ENCODE measurements around the gene LENEP. TPM values are rescaled to one million over a fixed set of nuclear protein-coding genes. Genes with fewer than 3 reads are reported as not detected.

LENEP gene
- total RNA-seq, 1 donor from 2014 or later = 0.72 TPM

DNA sequence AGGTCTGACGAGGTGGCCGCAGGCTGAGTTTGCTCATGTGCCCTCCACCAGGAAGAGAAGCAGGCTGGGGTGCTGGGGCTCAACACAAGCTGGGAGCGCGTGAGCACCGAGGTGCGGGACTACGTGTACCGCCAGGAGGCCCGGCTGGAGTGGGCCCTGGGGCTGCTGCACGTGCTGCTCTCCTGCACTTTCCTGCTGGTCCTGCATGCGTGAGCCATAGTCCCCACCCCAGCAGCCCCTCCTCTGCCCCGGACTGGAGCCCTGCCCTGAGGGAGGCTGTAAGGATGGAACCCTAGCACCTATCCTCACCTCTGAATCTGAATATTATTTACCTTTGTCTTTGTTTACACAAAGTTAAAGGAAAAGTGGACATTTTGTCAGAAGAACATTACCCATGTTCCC lies 49.9 kb downstream of the LENEP start:
- TF ChIP-seq, protein P1, sequence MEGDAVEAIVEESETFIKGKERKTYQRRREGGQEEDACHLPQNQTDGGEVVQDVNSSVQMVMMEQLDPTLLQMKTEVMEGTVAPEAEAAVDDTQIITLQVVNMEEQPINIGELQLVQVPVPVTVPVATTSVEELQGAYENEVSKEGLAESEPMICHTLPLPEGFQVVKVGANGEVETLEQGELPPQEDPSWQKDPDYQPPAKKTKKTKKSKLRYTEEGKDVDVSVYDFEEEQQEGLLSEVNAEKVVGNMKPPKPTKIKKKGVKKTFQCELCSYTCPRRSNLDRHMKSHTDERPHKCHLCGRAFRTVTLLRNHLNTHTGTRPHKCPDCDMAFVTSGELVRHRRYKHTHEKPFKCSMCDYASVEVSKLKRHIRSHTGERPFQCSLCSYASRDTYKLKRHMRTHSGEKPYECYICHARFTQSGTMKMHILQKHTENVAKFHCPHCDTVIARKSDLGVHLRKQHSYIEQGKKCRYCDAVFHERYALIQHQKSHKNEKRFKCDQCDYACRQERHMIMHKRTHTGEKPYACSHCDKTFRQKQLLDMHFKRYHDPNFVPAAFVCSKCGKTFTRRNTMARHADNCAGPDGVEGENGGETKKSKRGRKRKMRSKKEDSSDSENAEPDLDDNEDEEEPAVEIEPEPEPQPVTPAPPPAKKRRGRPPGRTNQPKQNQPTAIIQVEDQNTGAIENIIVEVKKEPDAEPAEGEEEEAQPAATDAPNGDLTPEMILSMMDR (IDR thresholded peaks at IDR 0.05) = no peak
- H3K4me1 Mint-ChIP-seq (ENCODE audit: low read depth) = peaks cover 13% of the 10 kb centered on the region

DNA sequence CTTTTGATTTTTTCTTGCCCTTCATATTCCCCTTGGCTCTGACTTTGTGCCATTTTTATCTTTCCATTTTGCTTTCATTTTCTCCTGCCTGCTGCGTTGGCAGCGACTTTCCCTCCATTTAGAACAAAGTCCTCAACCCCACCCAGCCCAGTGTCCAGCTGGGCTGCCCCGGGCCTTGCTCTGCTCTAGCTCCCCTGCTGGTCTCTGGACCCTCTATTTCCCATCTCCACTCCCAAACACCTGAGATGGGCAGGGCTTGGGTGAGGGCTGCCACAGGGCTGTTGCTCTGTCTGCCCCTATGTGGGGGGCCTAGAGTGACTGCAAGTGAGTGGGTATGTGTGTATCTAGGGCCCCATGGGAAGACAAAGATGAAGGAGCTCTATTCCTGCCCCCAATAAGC lies 50.4 kb downstream of the LENEP start:
- Mint-ChIP-seq H3K27me3 (ENCODE audit: low read depth) (peaks cover 3% of the 10 kb centered on the region), H3K27ac (ENCODE audit: unreplicated experiment) (no peak overlapping the region), H3K36me3 (ENCODE audit: low read depth) (no peaks in the 10 kb centered on the region), H3K4me1 (ENCODE audit: low read depth) (peaks cover 10% of the 10 kb centered on the region), H3K4me3 (ENCODE audit: unreplicated experiment) (no peak overlapping the region), H3K9me3 (ENCODE audit: low read depth) (no peaks in the 10 kb centered on the region)
- TF ChIP-seq, protein P1 (IDR thresholded peaks at IDR 0.05) = no peak
- DNase-seq (ENCODE audit: low spot score) = no peak

More for the DNA sequence above, 49.9 kb downstream of the LENEP start:
- no peak overlapping the region for H3K4me3 Mint-ChIP-seq (ENCODE audit: unreplicated experiment)
- H3K9me3 Mint-ChIP-seq (ENCODE audit: low read depth) = no peaks in the 10 kb centered on the region
- no peak for DNase-seq (ENCODE audit: low spot score)
- H3K36me3 Mint-ChIP-seq (ENCODE audit: low read depth) = no peaks in the 10 kb centered on the region
- H3K27ac Mint-ChIP-seq (ENCODE audit: unreplicated experiment) = no peak overlapping the region
- H3K27me3 Mint-ChIP-seq (ENCODE audit: low read depth) = peaks cover 4% of the 10 kb centered on the region

Small RNAs within 50 kb of the gene (microRNA-seq; reads per million reads assigned to microRNA genes)
- not detected for gene MIR4258 (ENCODE audit: borderline number of aligned reads)

Other genes starting within 250 kb of the LENEP start
- gene KCNN3, start 123.3 kb upstream of the LENEP start, total RNA-seq = 0.92 to 1.8 TPM (median 1.5 TPM) in 3 replicates
- 27.5 to 31.6 TPM (median 30.7 TPM) in 3 replicates for gene PMVK, start 56.9 kb upstream of the LENEP start, total RNA-seq
- gene PBXIP1, start 37.5 kb upstream of the LENEP start, total RNA-seq = 47.1 to 60.2 TPM (median 57.1 TPM) in 3 replicates
- 23.2 to 27.2 TPM (median 24.0 TPM) in 3 replicates for gene PYGO2, start 31.8 kb upstream of the LENEP start, total RNA-seq
- gene SHC1, start 22.8 kb upstream of the LENEP start, total RNA-seq = 251 to 316 TPM (median 256 TPM) in 3 replicates
- 23.2 to 34.0 TPM (median 26.8 TPM) in 3 replicates for gene CKS1B, start 18.9 kb upstream of the LENEP start, total RNA-seq
- 23.0 to 30.8 TPM (median 28.7 TPM) in 3 replicates for gene FLAD1, start 10.2 kb upstream of the LENEP start, total RNA-seq
- gene ZBTB7B, start 9.2 kb downstream of the LENEP start, total RNA-seq = 34.8 to 42.9 TPM (median 41.1 TPM) in 3 replicates
- 0.30 to 0.36 TPM (median 0.36 TPM) in 3 replicates for gene DCST2, start 40.2 kb downstream of the LENEP start, total RNA-seq
- gene DCST1, start 40.2 kb downstream of the LENEP start, total RNA-seq = not detected in 3 replicates
- gene ADAM15, start 57.7 kb downstream of the LENEP start, total RNA-seq = 73.7 to 91.1 TPM (median 75.2 TPM) in 3 replicates
- 8.9 to 10.6 TPM (median 9.7 TPM) in 3 replicates for gene EFNA4, start 70.2 kb downstream of the LENEP start, total RNA-seq
- gene EFNA3, start 85.3 kb downstream of the LENEP start, total RNA-seq = 4.3 to 5.5 TPM (median 4.5 TPM) in 3 replicates
- gene EFNA1, start 134.3 kb downstream of the LENEP start, total RNA-seq = 10.9 to 27.6 TPM (median 12.6 TPM) in 3 replicates
- gene SLC50A1, start 142.3 kb downstream of the LENEP start, total RNA-seq = 34.0 to 40.3 TPM (median 37.9 TPM) in 3 replicates
- 41.3 to 73.3 TPM (median 48.9 TPM) in 3 replicates for gene DPM3, start 146.9 kb downstream of the LENEP start, total RNA-seq
- 159 to 202 TPM (median 174 TPM) in 3 replicates for gene KRTCAP2, start 179.7 kb downstream of the LENEP start, total RNA-seq
- 9.6 to 10.7 TPM (median 9.7 TPM) in 3 replicates for gene TRIM46, start 180.3 kb downstream of the LENEP start, total RNA-seq
- gene THBS3, start 214.3 kb downstream of the LENEP start, total RNA-seq = 112 to 127 TPM (median 118 TPM) in 3 replicates
- gene MTX1, start 215.1 kb downstream of the LENEP start, total RNA-seq = 28.2 to 49.1 TPM (median 29.8 TPM) in 3 replicates